ENCODE results near the gene MIAT. TPM values are rescaled to one million over a fixed set of nuclear protein-coding genes. Genes with fewer than 3 reads are reported as not detected.

MIAT gene
- total and polyA plus RNA-seq, 2 donors (not counting 3 experiments of a cell fraction or from before 2014, with no cell fraction given): 0.03 to 0.80 TPM

GRCh38 chr22:26700462-26700861, 43.1 kb downstream of the MIAT start:
- ChIA-PET POLR2A (no interaction called here), CTCF (interaction anchor here (0.7 kb wide), 1 partner anchor 9 kb away, joined by 3 read pairs; no protein-coding TSS in a partner anchor)
- FAIRE-seq (no peak), DNase-seq (ENCODE audit: low read depth, low spot score) (no peak)
- Histone ChIP-seq H3K36me3 (ENCODE audit: control insufficient read depth in 2 of 2, extremely low read depth in 1 of 2, insufficient read depth in 2 of 2, low read length in 2 of 2) (no peaks in the 10 kb centered on the region), H3K4me2 (ENCODE audit: insufficient read depth, low read length) (no peak overlapping the region), H3K9me1 (replicated peaks; ENCODE audit: control insufficient read depth, extremely low read depth, insufficient read depth, low read length) (no peaks in the 10 kb centered on the region), H3K4me3 (replicated peaks in 1 of 3; ENCODE audit: insufficient read depth in 1 of 3, low read depth in 1 of 3, low read length in 3 of 3) (no peak overlapping the region), H2AFZ (ENCODE audit: low read depth, low read length) (no peak overlapping the region), H3K79me2 (ENCODE audit: control insufficient read depth, insufficient read depth, low read length) (no peaks in the 10 kb centered on the region), H3K9ac (replicated peaks; ENCODE audit: extremely low read depth, insufficient read depth, low read length) (no peak overlapping the region), H3K27me3 (ENCODE audit: control insufficient read depth in 2 of 2, insufficient read depth in 2 of 2, low read length in 2 of 2) (no peaks in the 10 kb centered on the region), H3K27ac (ENCODE audit: insufficient read depth, low read depth, low read length) (no peak overlapping the region), H3K9me3 (replicated peaks; ENCODE audit: control insufficient read depth, insufficient read depth, low read length) (no peaks in the 10 kb centered on the region), H4K20me1 (replicated peaks; ENCODE audit: control insufficient read depth, extremely low read depth, insufficient read depth, low read length) (no peaks in the 10 kb centered on the region), H3K4me1 (ENCODE audit: control insufficient read depth, extremely low read depth, insufficient read depth, low read length) (peaks cover 2% of the 10 kb centered on the region)
- dilution Hi-C loops (cut with MboI; ENCODE audit: extremely low pct_ligation_motif_present, low sequenced_read_pairs) (no loop called here), intact Hi-C loops (cut with micrococcal nuclease) (no loop called here)
- no TSS peak for BruUV-seq (replicated peaks)
- no peak for TF ChIP-seq CTCF (IDR thresholded peaks at IDR 0.05; ENCODE audit: extremely low read depth in 1 of 2, insufficient read depth in 1 of 2, low read depth in 1 of 2, low read length in 2 of 2)
- no peak for TF ChIP-seq JUN (IDR thresholded peaks at IDR 0.05; ENCODE audit: borderline replicate concordance, insufficient read depth, insufficient read length, low read depth)
- no peak for TF ChIP-seq MYC (IDR thresholded peaks at IDR 0.05; ENCODE audit: low read depth, low read length)
- TF ChIP-seq FOS (IDR thresholded peaks at IDR 0.05; ENCODE audit: borderline replicate concordance, insufficient read depth, low read length): no peak
- TF ChIP-seq MAX (IDR thresholded peaks at IDR 0.05; ENCODE audit: insufficient read depth, insufficient read length): no peak
- TF ChIP-seq EZH2 (IDR thresholded peaks at IDR 0.05; ENCODE audit: borderline replicate concordance, low read depth, low read length, severe bottlenecking): no peak
- TF ChIP-seq POLR2A (IDR thresholded peaks at IDR 0.05; ENCODE audit: low read depth, low read length): no peak
- no peak for TF ChIP-seq GATA2 (IDR thresholded peaks at IDR 0.05; ENCODE audit: insufficient read depth, insufficient read length, low read depth, low read length)
- TF ChIP-seq POLR2AphosphoS5 (IDR thresholded peaks at IDR 0.05; ENCODE audit: insufficient read depth, low read depth, low read length): no peak
